Left renal pelvis (tissue), 4 donors: ENCODE measurements around the gene PDK2. TPM values are rescaled to one million over a fixed set of nuclear protein-coding genes. Genes with fewer than 3 reads are reported as not detected.

Experiments
- polyA plus RNA-seq, 4 donors: library from polyadenylated mRNA; unstranded; fragments of 120-200 nt; gene quantifications; one replicate each; pipeline ENCODE4 v1.2.1, GENCODE V29; 2013; ENCODE audit not compliant: insufficient read length in 4 of 4

The PDK2 gene
- polyA plus RNA-seq, 4 donors: 68.8 to 113 (median 112) TPM

Other genes with a start within 250 kb of the PDK2 start
- 1 to 10 TPM in 1 of 4 donors, under 1 TPM in 1, not detected in 2; 0.93 to 1.1 TPM for gene TAC4, start 247.3 kb upstream of the PDK2 start, polyA plus RNA-seq
- gene DLX4, start 126.2 kb upstream of the PDK2 start, polyA plus RNA-seq: under 1 TPM in 3 of 4 donors, not detected in 1; 0.60 to 0.98 (median 0.66) TPM
- 1 to 10 TPM in 3 of 4 donors, under 1 TPM in 1; 0.99 to 1.7 (median 1.3) TPM for gene DLX3, start 100.1 kb upstream of the PDK2 start, polyA plus RNA-seq
- gene ITGA3, start 39.2 kb upstream of the PDK2 start, polyA plus RNA-seq: 100 to 1,000 TPM in 1 of 4 donors, 10 to 100 TPM in 3; 48.3 to 109 (median 88.1) TPM
- 10 to 100 TPM in 3 of 4 donors, 1 to 10 TPM in 1; 9.2 to 19.0 (median 13.1) TPM for gene SAMD14, start 34.8 kb downstream of the PDK2 start, polyA plus RNA-seq
- 10 to 100 TPM; 40.5 to 54.9 (median 46.6) TPM for gene PPP1R9B, start 55.3 kb downstream of the PDK2 start, polyA plus RNA-seq
- 1 to 10 TPM in 2 of 4 donors, under 1 TPM in 2; 0.48 to 1.5 (median 0.89) TPM for gene SGCA, start 70.7 kb downstream of the PDK2 start, polyA plus RNA-seq
- 1,000 to 10,000 TPM in 1 of 4 donors, 100 to 1,000 TPM in 3; 462 to 7,291 (median 934) TPM for gene COL1A1, start 106.3 kb downstream of the PDK2 start, polyA plus RNA-seq
- gene TMEM92, start 179.1 kb downstream of the PDK2 start, polyA plus RNA-seq: 1 to 10 TPM in 3 of 4 donors, under 1 TPM in 1; 0.66 to 2.9 (median 1.9) TPM